PC-9 (cell line): ENCODE data around the gene ADAT1. TPM values are rescaled to one million over a fixed set of nuclear protein-coding genes. Genes with fewer than 3 reads are reported as not detected.

Experiments used
- BruUV-seq: library from RNA; stranded (reverse); fragments of 400-500 nt; replicated peaks from 2 replicates; lab custom pipeline; 2021; lab: Mats Ljungman, UMichigan
- CTCF ChIA-PET: fragments of 300-600 bp; sonication (Branson Sonifier 250); formaldehyde crosslinking; loops from one replicate; lab custom pipeline; 2022; ENCODE audit warnings: antibody characterized with exemption; lab: Charles Lee
- POLR2A ChIA-PET: fragments of 300-600 bp; sonication (Branson Sonifier 250); formaldehyde crosslinking; loops from one replicate; lab custom pipeline; 2022; ENCODE audit warnings: antibody characterized with exemption; ENCODE audit not compliant: unreplicated experiment; lab: Charles Lee
- DNase-seq, 2 experiments: peaks; one replicate each; pipeline versions ENCODE4 v3.0.0 to v3.0.0-alpha.2; 2015 to 2022; ENCODE audit warnings: mixed read lengths in 1 of 2
- H2AFZ ChIP-seq: fragments of 200-600 bp; sonication (generic); 2 replicates; pipeline ENCODE4 v1.8.1; 2017; ENCODE audit warnings: antibody characterized with exemption
- H3F3A ChIP-seq: fragments of 200-600 bp; sonication (generic); 2 replicates; pipeline ENCODE4 v1.8.1; 2017; ENCODE audit warnings: antibody characterized with exemption, mild to moderate bottlenecking, low read depth; ENCODE audit not compliant: insufficient read depth
- H3K27ac ChIP-seq: fragments of 200-600 bp; sonication (generic); 2 replicates; pipeline ENCODE4 v1.6.1; 2016; ENCODE audit warnings: mixed run types
- H3K27me3 ChIP-seq: fragments of 200-600 bp; sonication (generic); 2 replicates; pipeline ENCODE4 v1.6.1; 2016; ENCODE audit warnings: low read depth, mixed run types; ENCODE audit not compliant: insufficient read depth
- H3K36me3 ChIP-seq: fragments of 200-600 bp; sonication (generic); 2 replicates; pipeline ENCODE4 v1.6.1; 2016; ENCODE audit warnings: low read depth, mixed run types
- H3K4me1 ChIP-seq: fragments of 200-600 bp; sonication (generic); replicated peaks from 2 replicates; pipeline ENCODE4 v1.6.1; 2016; ENCODE audit warnings: mixed run types; ENCODE audit not compliant: insufficient read depth
- H3K4me2 ChIP-seq: fragments of 200-600 bp; sonication (generic); 2 replicates; pipeline ENCODE4 v1.6.1; 2017; ENCODE audit warnings: mixed run types
- H3K4me3 ChIP-seq: fragments of 200-600 bp; sonication (generic); 2 replicates; pipeline ENCODE4 v1.6.1; 2016; ENCODE audit warnings: mixed run types
- H3K79me2 ChIP-seq: fragments of 200-600 bp; sonication (generic); 2 replicates; pipeline ENCODE4 v1.6.1; 2017; ENCODE audit warnings: low read depth, mixed run types
- H3K9me2 ChIP-seq: fragments of 200-600 bp; sonication (generic); 2 replicates; pipeline ENCODE4 v1.8.1; 2017; ENCODE audit warnings: mild to moderate bottlenecking; ENCODE audit not compliant: insufficient read depth
- H3K9me3 ChIP-seq: fragments of 200-600 bp; sonication (generic); 2 replicates; pipeline ENCODE4 v1.8.1; 2016; ENCODE audit warnings: low read depth; ENCODE audit not compliant: insufficient read depth
- H4K20me1 ChIP-seq: fragments of 200-600 bp; sonication (generic); 2 replicates; pipeline ENCODE4 v1.8.1; 2017; ENCODE audit not compliant: insufficient read depth
- CTCF ChIP-seq: fragments of 200-600 bp; sonication (generic); conservative IDR thresholded peaks from 2 replicates; pipeline ENCODE4 v1.6.1; 2017; ENCODE audit warnings: mixed run types, antibody characterized with exemption, mild to moderate bottlenecking, moderate library complexity
- EZH2 ChIP-seq: fragments of 200-600 bp; sonication (generic); IDR thresholded peaks from 2 replicates; pipeline ENCODE4 v1.8.0; 2017; ENCODE audit warnings: antibody characterized with exemption, low read depth
- intact Hi-C: fragments of 100-400 bp; cut with micrococcal nuclease; formaldehyde crosslinking; loops from one replicate; pipeline ENCODE4 v1.10.0; 2022; ENCODE audit not compliant: unreplicated experiment
- total RNA-seq: library from RNA; stranded (reverse); gene quantifications from 2 replicates; pipeline ENCODE4 v1.2.3, GENCODE V29; 2021

Gene ADAT1
- total RNA-seq, 1 experiment from 2014 or later, result 66.4 TPM

DNA sequence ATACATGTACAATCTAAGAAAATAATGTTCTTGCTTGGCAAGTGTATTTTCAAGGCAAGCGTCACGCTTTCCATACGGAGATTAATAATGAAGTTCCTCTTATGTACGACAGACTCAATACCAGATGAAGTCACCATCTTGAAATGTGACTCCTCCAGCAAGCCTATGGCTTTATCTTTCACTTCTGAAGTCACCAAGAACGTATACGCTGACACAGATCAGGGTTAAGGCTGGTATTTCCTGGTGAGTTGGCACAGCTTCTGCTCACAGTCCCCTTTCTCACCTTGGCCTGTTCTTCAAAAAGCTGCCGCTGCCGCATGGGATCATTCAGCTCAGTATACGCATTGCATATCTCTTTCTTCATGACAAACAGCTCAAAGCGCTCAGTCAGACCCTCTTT is 6.1 kb upstream of the ADAT1 start:
- TF ChIP-seq CTCF, result no peak
- no peak for TF ChIP-seq EZH2
- Histone ChIP-seq H3K27ac (no peak overlapping the region), H3K4me2 (no peak overlapping the region), H3K4me3 (no peak overlapping the region), H3F3A (peaks cover 30% of the 10 kb centered on the region), H3K9me2 (no peaks in the 10 kb centered on the region), H3K9me3 (no peaks in the 10 kb centered on the region), H2AFZ (no peak overlapping the region), H3K27me3 (no peaks in the 10 kb centered on the region), H3K4me1 (0 out of 2 replicates have a peak, but pooled peaks cover 6% of the 10 kb centered on the region), H4K20me1 (no peaks in the 10 kb centered on the region), H3K36me3 (peaks cover 35% of the 10 kb centered on the region), H3K79me2 (no peaks in the 10 kb centered on the region)
- DNase-seq, result no peak
- intact Hi-C loops, result no loop called here
- ChIA-PET POLR2A (no interaction called here), CTCF (no interaction called here)
- no TSS peak for BruUV-seq

DNA sequence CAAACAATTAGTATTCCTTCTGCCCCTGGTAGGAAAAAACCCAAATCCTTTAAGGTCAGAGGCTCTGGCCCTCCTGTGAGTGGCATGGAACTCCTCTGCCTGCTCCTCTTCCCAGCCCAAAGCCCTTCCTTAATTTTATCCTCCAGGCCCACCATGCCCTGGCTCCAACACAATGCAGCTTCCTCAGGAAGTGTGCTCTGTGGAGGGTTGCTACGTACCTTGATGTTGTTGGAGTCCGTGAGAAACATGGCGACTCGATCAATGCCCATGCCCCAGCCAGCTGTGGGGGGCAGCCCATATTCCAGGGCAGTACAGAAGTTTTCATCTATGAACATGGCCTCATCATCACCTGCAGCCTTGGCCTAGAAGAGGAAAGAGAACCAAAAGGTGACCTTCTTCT is 5.3 kb upstream of the ADAT1 start:
- no peak for DNase-seq
- no TSS peak for BruUV-seq
- Histone ChIP-seq H3K27ac (no peak overlapping the region), H3K9me2 (no peaks in the 10 kb centered on the region), H3K27me3 (no peaks in the 10 kb centered on the region), H3K4me1 (0 out of 2 replicates have a peak, but pooled peaks cover 6% of the 10 kb centered on the region), H3K36me3 (peaks cover 27% of the 10 kb centered on the region), H4K20me1 (no peaks in the 10 kb centered on the region), H3K4me3 (no peak overlapping the region), H3K79me2 (no peaks in the 10 kb centered on the region), H3F3A (peaks cover 30% of the 10 kb centered on the region), H2AFZ (no peak overlapping the region), H3K9me3 (no peaks in the 10 kb centered on the region), H3K4me2 (no peak overlapping the region)
- TF ChIP-seq EZH2 (no peak), CTCF (no peak)
- CTCF ChIA-PET, result no interaction called here
- intact Hi-C loops, result no loop called here
- POLR2A ChIA-PET, result no interaction called here

DNA sequence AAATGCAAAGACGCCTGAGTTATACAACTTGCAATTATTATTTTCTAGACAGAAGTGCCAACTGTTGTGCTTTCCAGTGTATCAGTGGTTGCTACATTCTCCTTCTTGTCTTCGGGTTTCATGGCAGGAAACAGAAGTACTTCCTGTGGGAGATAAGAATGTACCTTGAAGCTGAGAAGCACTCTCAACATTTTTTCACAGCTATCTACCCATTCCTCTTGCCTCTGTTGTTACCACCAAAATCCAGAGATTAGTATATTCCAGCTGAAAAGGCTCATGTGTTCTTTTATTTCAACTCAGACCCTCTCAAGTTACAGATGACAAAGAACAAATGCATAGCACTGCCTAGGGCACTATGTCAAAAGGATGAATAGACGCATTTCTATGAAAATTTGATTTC is 4.8 kb upstream of the ADAT1 start:
- Histone ChIP-seq H3K4me1 (0 out of 2 replicates have a peak, but pooled peaks cover 6% of the 10 kb centered on the region), H2AFZ (no peak overlapping the region), H3K9me2 (no peaks in the 10 kb centered on the region), H4K20me1 (no peaks in the 10 kb centered on the region), H3K36me3 (peaks cover 24% of the 10 kb centered on the region), H3K4me2 (no peak overlapping the region), H3K79me2 (no peaks in the 10 kb centered on the region), H3K27ac (no peak overlapping the region), H3F3A (peaks cover 30% of the 10 kb centered on the region), H3K27me3 (no peaks in the 10 kb centered on the region), H3K9me3 (no peaks in the 10 kb centered on the region), H3K4me3 (no peak overlapping the region)
- DNase-seq, result no peak
- POLR2A ChIA-PET, result no interaction called here
- CTCF ChIA-PET, result no interaction called here
- intact Hi-C loops, result no loop called here
- no TSS peak for BruUV-seq
- no peak for TF ChIP-seq EZH2
- no peak for TF ChIP-seq CTCF
